ENCODE measurements around the gene MRPL27.

The MRPL27 gene

GRCh38 chr17:50345432-50346312 is 27.3 kb downstream of the MRPL27 start, which contains the start of gene XYLT2:
TSS of gene XYLT2 (plus strand) at chr17:50346126. CDS start at chr17:50346141, 15 bp downstream.
- peak; percentile 91 for DNase-seq

- no peak for DNase-seq
Measured at GRCh38 chr17:50344731-50345365, 28.1 kb downstream of the MRPL27 start.

GRCh38 chr17:50339381-50339780 is 33.6 kb downstream of the MRPL27 start:
- DNase-seq: no peak

- no peak for DNase-seq
Measured at GRCh38 chr17:50338645-50339044, 34.3 kb downstream of the MRPL27 start.

GRCh38 chr17:50337956-50338355 is 35.0 kb downstream of the MRPL27 start:
- no peak for DNase-seq

GRCh38 chr17:50333291-50334057 is 39.5 kb downstream of the MRPL27 start:
- DNase-seq: peak; percentile 46

GRCh38 chr17:50332196-50332595 is 40.8 kb downstream of the MRPL27 start:
- no peak for DNase-seq

- peak; percentile 66 for DNase-seq
Measured at GRCh38 chr17:50331085-50331791, 41.7 kb downstream of the MRPL27 start.

- no peak for DNase-seq
Measured at GRCh38 chr17:50330151-50330775, 42.7 kb downstream of the MRPL27 start.

GRCh38 chr17:50329716-50330115 is 43.3 kb downstream of the MRPL27 start:
- DNase-seq: no peak

GRCh38 chr17:50328363-50329325 is 44.3 kb downstream of the MRPL27 start:
- DNase-seq: no peak

- DNase-seq: no peak
Measured at GRCh38 chr17:50326831-50327364, 46.1 kb downstream of the MRPL27 start.

- no peak for DNase-seq
Measured at GRCh38 chr17:50325906-50326305, 47.1 kb downstream of the MRPL27 start.

GRCh38 chr17:50323060-50323459 is 49.9 kb downstream of the MRPL27 start:
- no peak for DNase-seq

- no peak for DNase-seq
Measured at GRCh38 chr17:50322271-50322670, 50.7 kb downstream of the MRPL27 start.

GRCh38 chr17:50319306-50320004 is 53.5 kb downstream of the MRPL27 start:
- no peak for DNase-seq

- DNase-seq: no peak
Measured at GRCh38 chr17:50318501-50319285, 54.3 kb downstream of the MRPL27 start.

Measured in fibroblast of skin of scalp (primary cell).